SK-N-SH (cell line): ENCODE measurements around the gene CEBPG. TPM values are rescaled to one million over a fixed set of nuclear protein-coding genes. Genes with fewer than 3 reads are reported as not detected.

ENCODE experiments used
- CTCF ChIA-PET: fragments of 300-600, 350-600 bp; formaldehyde crosslinking; extraction: SDS; loops from one replicate; lab custom pipeline; 2021; lab: Yijun Ruan, JAX
- POLR2A ChIA-PET: fragments of 350-600 bp; sonication (Branson Sonifier 250); formaldehyde crosslinking; extraction: SDS; loops from one replicate; lab custom pipeline; 2020; ENCODE audit warnings: antibody characterized with exemption, inconsistent platforms; lab: Yijun Ruan, JAX
- DNase-seq: peaks from one replicate; pipeline ENCODE4 v3.0.0; 2012
- H2AFZ ChIP-seq: fragments of 200-600 bp; sonication (generic); 2 replicates; pipeline ENCODE4 v1.8.1; 2016; ENCODE audit warnings: antibody characterized with exemption, mild to moderate bottlenecking, low read depth
- H3F3A ChIP-seq: fragments of 200-600 bp; sonication (generic); replicated peaks from 2 replicates; pipeline ENCODE3; 2016; ENCODE audit warnings: antibody characterized with exemption, mild to moderate bottlenecking; ENCODE audit not compliant: insufficient read depth
- H3K27ac ChIP-seq, 2 experiments: fragments of 200-500 bp in 1 of 2; fragments of 200-600 bp in 1 of 2; sonication (Bioruptor generic) in 1 of 2; sonication (generic), shearing (Covaris generic) in 1 of 2; 2 replicates each; pipeline versions ENCODE4 v1.5.1 to v1.6.1; 2014 to 2016; ENCODE audit warnings: low read depth in 2 of 2, inconsistent platforms in 1 of 2, low read length in 1 of 2, mild to moderate bottlenecking in 1 of 2, mixed read lengths in 1 of 2
- H3K27me3 ChIP-seq: fragments of 200-600 bp; sonication (generic), shearing (Covaris generic); 2 replicates; pipeline ENCODE4 v1.6.1; 2016; ENCODE audit warnings: mixed run types; ENCODE audit not compliant: insufficient read depth
- H3K36me3 ChIP-seq, 2 experiments: fragments of 200-500 bp in 1 of 2; fragments of 200-600 bp in 1 of 2; sonication (Bioruptor generic) in 1 of 2; sonication (generic) in 1 of 2; replicated peaks in 1 of 2; 2 replicates each; pipeline versions ENCODE3 to v1.5.1; 2014 to 2016; ENCODE audit warnings: low read length in 1 of 2, mild to moderate bottlenecking in 1 of 2; ENCODE audit not compliant: insufficient read depth in 2 of 2, control insufficient read depth in 1 of 2
- H3K4me1 ChIP-seq, 2 experiments: fragments of 200-500 bp in 1 of 2; fragments of 200-600 bp in 1 of 2; sonication (Bioruptor generic) in 1 of 2; sonication (generic), shearing (Covaris generic) in 1 of 2; 2 replicates each; pipeline versions ENCODE4 v1.5.1 to v1.6.1; 2014 to 2016; ENCODE audit warnings: low read depth in 1 of 2, low read length in 1 of 2, mixed run types in 1 of 2; ENCODE audit not compliant: insufficient read depth in 2 of 2, control insufficient read depth in 1 of 2
- H3K4me2 ChIP-seq: fragments of 200-600 bp; sonication (generic), shearing (Covaris generic); 2 replicates; pipeline ENCODE4 v1.6.1; 2017; ENCODE audit warnings: mixed run types
- H3K4me3 ChIP-seq, 2 experiments: fragments of 200-500 bp in 1 of 2; fragments of 200-600 bp in 1 of 2; sonication (Bioruptor generic) in 1 of 2; sonication (generic), shearing (Covaris generic) in 1 of 2; 2 replicates each; pipeline versions ENCODE4 v1.5.1 to v1.8.1; 2014 to 2016; ENCODE audit warnings: low read depth in 2 of 2, inconsistent platforms in 1 of 2, low read length in 1 of 2, mild to moderate bottlenecking in 1 of 2, mixed read lengths in 1 of 2, moderate library complexity in 1 of 2
- H3K79me2 ChIP-seq: fragments of 200-600 bp; sonication (generic); 2 replicates; pipeline ENCODE4 v1.8.1; 2017; ENCODE audit warnings: mild to moderate bottlenecking; ENCODE audit not compliant: insufficient read depth
- H3K9ac ChIP-seq: fragments of 200-600 bp; sonication (generic); 2 replicates; pipeline ENCODE4 v1.6.1; 2017; ENCODE audit warnings: mixed run types
- H3K9me2 ChIP-seq: fragments of 200-600 bp; sonication (generic); 2 replicates; pipeline ENCODE4 v1.6.1; 2017; ENCODE audit warnings: mixed run types
- H3K9me3 ChIP-seq: fragments of 200-600 bp; sonication (generic); 2 replicates; pipeline ENCODE4 v1.6.1; 2017; ENCODE audit warnings: mixed run types, mild to moderate bottlenecking, moderate library complexity
- H4K20me1 ChIP-seq: fragments of 200-600 bp; sonication (generic); 2 replicates; pipeline ENCODE4 v1.6.1; 2017; ENCODE audit warnings: mild to moderate bottlenecking, mixed run types; ENCODE audit not compliant: insufficient read depth
- CHD2 ChIP-seq: fragments of 150-350 bp; IDR thresholded peaks from 2 replicates; pipeline ENCODE4 v1.6.1; 2018; ENCODE audit warnings: low read length; ENCODE audit not compliant: partially characterized antibody
- CTCF ChIP-seq: fragments of 200-600 bp; sonication (generic); IDR thresholded peaks from 2 replicates; pipeline ENCODE4 v1.6.1; 2017; ENCODE audit warnings: antibody characterized with exemption, mild to moderate bottlenecking, moderate library complexity
- ELF1 ChIP-seq: IDR thresholded peaks from 2 replicates; pipeline ENCODE4 v1.4.0; 2012
- FOXM1 ChIP-seq: IDR thresholded peaks from 2 replicates; pipeline ENCODE4 v1.4.0; 2012; ENCODE audit warnings: low read depth, mild to moderate bottlenecking
- GABPA ChIP-seq: IDR thresholded peaks from 2 replicates; pipeline ENCODE4 v1.4.0; 2012; ENCODE audit warnings: low read depth, mild to moderate bottlenecking
- GATA2 ChIP-seq: sonication (generic); formaldehyde crosslinking; IDR thresholded peaks from 2 replicates; pipeline ENCODE4 v1.5.0; 2020; ENCODE audit warnings: mild to moderate bottlenecking, missing genetic modification reagents
- IRF3 ChIP-seq: fragments of 150-350 bp; IDR thresholded peaks from 2 replicates; pipeline ENCODE4 v1.6.1; 2016; ENCODE audit warnings: mild to moderate bottlenecking, low read depth, low read length
- JUND ChIP-seq: IDR thresholded peaks from 2 replicates; pipeline ENCODE4 v1.4.0; 2012
- MAX ChIP-seq: IDR thresholded peaks from 2 replicates; pipeline ENCODE4 v1.4.0; 2012; ENCODE audit warnings: low read depth
- NFIC ChIP-seq: IDR thresholded peaks from 2 replicates; pipeline ENCODE4 v1.4.0; 2012; ENCODE audit warnings: borderline replicate concordance
- NRF1 ChIP-seq: IDR thresholded peaks from 2 replicates; pipeline ENCODE4 v1.6.1; 2012; ENCODE audit warnings: low read depth, mild to moderate bottlenecking, low read length
- RAD21 ChIP-seq: IDR thresholded peaks from 2 replicates; pipeline ENCODE4 v1.6.1; 2012; ENCODE audit warnings: mild to moderate bottlenecking, low read length
- REST ChIP-seq: IDR thresholded peaks from 2 replicates; pipeline ENCODE4 v1.6.1; 2012; ENCODE audit warnings: mild to moderate bottlenecking, low read depth, low read length, moderate library complexity
- SMC3 ChIP-seq: IDR thresholded peaks from 2 replicates; pipeline ENCODE4 v1.6.1; 2012; ENCODE audit warnings: low read depth, low read length, improper control_type of control experiment
- TAF1 ChIP-seq: IDR thresholded peaks from 2 replicates; pipeline ENCODE4 v1.6.1; 2012; ENCODE audit warnings: low read depth, mild to moderate bottlenecking, low read length, moderate library complexity, borderline replicate concordance
- TCF12 ChIP-seq: IDR thresholded peaks from 2 replicates; pipeline ENCODE4 v1.4.0; 2012
- TEAD4 ChIP-seq: IDR thresholded peaks from 2 replicates; pipeline ENCODE4 v1.4.0; 2012; ENCODE audit warnings: mild to moderate bottlenecking, borderline replicate concordance; ENCODE audit not compliant: insufficient read depth
- USF2 ChIP-seq: fragments of 150-350 bp; IDR thresholded peaks from 2 replicates; pipeline ENCODE4 v1.6.1; 2017; ENCODE audit warnings: antibody characterized with exemption, low read length, low read depth, borderline replicate concordance
- ZBTB33 ChIP-seq: IDR thresholded peaks from 2 replicates; pipeline ENCODE4 v1.4.0; 2012; ENCODE audit warnings: low read depth, borderline replicate concordance
- whole genome bisulfite sequencing: methylation state at CpG from one replicate; pipeline ENCODE4 v1.1.6; 2017; ENCODE audit warnings: low lambda C conversion rate; 5-methylcytosine and 5-hydroxymethylcytosine counted together
- polyA plus RNA-seq, 3 experiments: library from polyadenylated mRNA; depleted of rRNA; stranded (reverse); fragments of >200 nt; gene quantifications; 2 replicates each; pipeline ENCODE4 v1.2.3, GENCODE V29; 2012

CEBPG gene
- polyA plus RNA-seq, 1 of the 3 experiments (the other 2 are of a cell fraction): 9.1 TPM

GRCh38 chr19:33426621-33427361, 53.3 kb downstream of the CEBPG start:
- Histone ChIP-seq H3K9ac (no peak overlapping the region), H3K79me2 (no peaks in the 10 kb centered on the region), H2AFZ (no peak overlapping the region), H3K9me3 (no peaks in the 10 kb centered on the region), H3K36me3 (no peaks in the 10 kb centered on the region), H3K4me1 (peaks cover 0 to 7% of the 10 kb centered on the region in 2 experiments; a peak in 1 of 4 replicates), H4K20me1 (no peaks in the 10 kb centered on the region), H3K27ac (no peak overlapping the region), H3K4me3 (no peak overlapping the region), H3F3A (no peaks in the 10 kb centered on the region), H3K27me3 (no peaks in the 10 kb centered on the region), H3K4me2 (no peak overlapping the region), H3K9me2 (no peaks in the 10 kb centered on the region)
- POLR2A ChIA-PET: no interaction called here
- CTCF ChIA-PET: interaction anchor here (1.1 to 4.5 kb wide), 5 partner anchors 11 to 670 kb away, joined by 4 to 137 read pairs (median 6); no protein-coding TSS in a partner anchor
- WGBS: 92% methylated on average over 16 of the region's 24 CpGs
- no peak for DNase-seq
- TF ChIP-seq TCF12 (no peak), IRF3 (no peak), JUND (no peak), FOXM1 (no peak), ELF1 (no peak), REST (no peak), ZBTB33 (no peak), MAX (no peak), GABPA (no peak), GATA2 (CRISPR knock-in tag) (no peak), CTCF (no peak), CHD2 (no peak), TAF1 (no peak), SMC3 (no peak), RAD21 (no peak), NFIC (no peak), TEAD4 (no peak), NRF1 (no peak), USF2 (no peak)
